ENCODE results near the gene COPE. TPM values are rescaled to one million over a fixed set of nuclear protein-coding genes. Genes with fewer than 3 reads are reported as not detected.
A peak's percentile ranks its signal among the peaks of the same experiment; 100 is the strongest.

The COPE gene
- total RNA-seq, 1 donor from 2014 or later: 177 TPM

- Mint-ChIP-seq H3K27me3 (ENCODE audit: unreplicated experiment) (peaks cover 5% of the 10 kb centered on the region), H3K4me3 (ENCODE audit: unreplicated experiment) (no peak overlapping the region), H3K36me3 (ENCODE audit: unreplicated experiment) (peaks cover 24% of the 10 kb centered on the region), H3K9me3 (ENCODE audit: unreplicated experiment) (peaks cover 6% of the 10 kb centered on the region), H3K27ac (ENCODE audit: unreplicated experiment) (no peak overlapping the region), H3K4me1 (ENCODE audit: low read depth, unreplicated experiment) (no peaks in the 10 kb centered on the region)
- DNase-seq: no peak
- TF ChIP-seq CTCF (IDR thresholded peaks at IDR 0.05; ENCODE audit: partially characterized antibody, unreplicated experiment): no peak
Observed at GRCh38 chr19:18876865-18877264, 42.3 kb downstream of the COPE start.

- Mint-ChIP-seq H3K4me1 (ENCODE audit: low read depth, unreplicated experiment) (peaks cover 4% of the 10 kb centered on the region), H3K27me3 (ENCODE audit: unreplicated experiment) (peaks cover 10% of the 10 kb centered on the region), H3K9me3 (ENCODE audit: unreplicated experiment) (peaks cover 5% of the 10 kb centered on the region), H3K4me3 (ENCODE audit: unreplicated experiment) (no peak overlapping the region), H3K36me3 (ENCODE audit: unreplicated experiment) (peaks cover 24% of the 10 kb centered on the region), H3K27ac (ENCODE audit: unreplicated experiment) (no peak overlapping the region)
- TF ChIP-seq CTCF (IDR thresholded peaks at IDR 0.05; ENCODE audit: partially characterized antibody, unreplicated experiment): no peak
- DNase-seq: no peak
Observed at GRCh38 chr19:18875726-18876125, 43.5 kb downstream of the COPE start.

GRCh38 chr19:18871543-18871942 lies 47.6 kb downstream of the COPE start:
- H3K27ac Mint-ChIP-seq (ENCODE audit: unreplicated experiment): peak overlapping the region; percentile 9
- H3K4me1 Mint-ChIP-seq (ENCODE audit: low read depth, unreplicated experiment): peaks cover 4% of the 10 kb centered on the region
- peaks cover 11% of the 10 kb centered on the region for H3K36me3 Mint-ChIP-seq (ENCODE audit: unreplicated experiment)
- peaks cover 15% of the 10 kb centered on the region for H3K27me3 Mint-ChIP-seq (ENCODE audit: unreplicated experiment)
- no peak for TF ChIP-seq CTCF (IDR thresholded peaks at IDR 0.05; ENCODE audit: partially characterized antibody, unreplicated experiment)
- peaks cover 12% of the 10 kb centered on the region for H3K9me3 Mint-ChIP-seq (ENCODE audit: unreplicated experiment)
- DNase-seq: no peak
- H3K4me3 Mint-ChIP-seq (ENCODE audit: unreplicated experiment): no peak overlapping the region

GRCh38 chr19:18870531-18871172 lies 48.5 kb downstream of the COPE start:
- H3K27me3 Mint-ChIP-seq (ENCODE audit: unreplicated experiment): peaks cover 15% of the 10 kb centered on the region
- DNase-seq: no peak
- no peak overlapping the region for H3K27ac Mint-ChIP-seq (ENCODE audit: unreplicated experiment)
- no peak overlapping the region for H3K4me3 Mint-ChIP-seq (ENCODE audit: unreplicated experiment)
- peaks cover 10% of the 10 kb centered on the region for H3K9me3 Mint-ChIP-seq (ENCODE audit: unreplicated experiment)
- H3K4me1 Mint-ChIP-seq (ENCODE audit: low read depth, unreplicated experiment): peaks cover 5% of the 10 kb centered on the region
- TF ChIP-seq CTCF (IDR thresholded peaks at IDR 0.05; ENCODE audit: partially characterized antibody, unreplicated experiment): no peak
- H3K36me3 Mint-ChIP-seq (ENCODE audit: unreplicated experiment): peaks cover 10% of the 10 kb centered on the region

GRCh38 chr19:18869781-18870530 lies 49.2 kb downstream of the COPE start:
- Mint-ChIP-seq H3K27me3 (ENCODE audit: unreplicated experiment) (peaks cover 15% of the 10 kb centered on the region), H3K27ac (ENCODE audit: unreplicated experiment) (no peak overlapping the region), H3K4me3 (ENCODE audit: unreplicated experiment) (no peak overlapping the region), H3K4me1 (ENCODE audit: low read depth, unreplicated experiment) (peaks cover 5% of the 10 kb centered on the region), H3K9me3 (ENCODE audit: unreplicated experiment) (peaks cover 10% of the 10 kb centered on the region), H3K36me3 (ENCODE audit: unreplicated experiment) (peaks cover 6% of the 10 kb centered on the region)
- TF ChIP-seq CTCF (IDR thresholded peaks at IDR 0.05; ENCODE audit: partially characterized antibody, unreplicated experiment): no peak
- no peak for DNase-seq
